GM18873 (cell line): Measurements from ENCODE around the gene SLC9B2.

Experiments
- ATAC-seq: cut with Tn5 transposase; IDR thresholded peaks from one replicate; pipeline ENCODE4 v1.9.1; 2021; ENCODE audit warnings: mild to moderate bottlenecking, moderate library complexity, moderate number of reproducible peaks; ENCODE audit not compliant: unreplicated experiment, low FRiP score

SLC9B2 gene

DNA sequence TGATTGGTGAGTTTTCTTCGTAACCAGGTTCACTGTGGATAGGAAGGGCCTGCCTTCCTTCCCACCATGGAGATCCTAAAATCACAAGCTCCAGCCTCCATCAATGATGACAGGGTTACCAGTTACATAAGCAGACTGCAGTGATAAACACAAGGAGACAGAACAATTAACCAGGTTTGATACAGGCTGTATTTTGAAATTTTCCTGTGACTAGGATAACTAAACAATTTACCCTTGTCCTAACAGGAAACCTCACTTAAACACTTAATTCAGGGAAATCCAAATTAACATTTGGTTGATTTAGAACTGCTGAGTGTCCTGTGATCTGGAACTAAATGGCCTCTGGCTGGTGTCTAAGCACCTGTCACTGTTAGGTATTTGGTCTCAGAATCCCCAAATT, 3.1 kb upstream of the SLC9B2 start:
- ATAC-seq, result no peak

DNA sequence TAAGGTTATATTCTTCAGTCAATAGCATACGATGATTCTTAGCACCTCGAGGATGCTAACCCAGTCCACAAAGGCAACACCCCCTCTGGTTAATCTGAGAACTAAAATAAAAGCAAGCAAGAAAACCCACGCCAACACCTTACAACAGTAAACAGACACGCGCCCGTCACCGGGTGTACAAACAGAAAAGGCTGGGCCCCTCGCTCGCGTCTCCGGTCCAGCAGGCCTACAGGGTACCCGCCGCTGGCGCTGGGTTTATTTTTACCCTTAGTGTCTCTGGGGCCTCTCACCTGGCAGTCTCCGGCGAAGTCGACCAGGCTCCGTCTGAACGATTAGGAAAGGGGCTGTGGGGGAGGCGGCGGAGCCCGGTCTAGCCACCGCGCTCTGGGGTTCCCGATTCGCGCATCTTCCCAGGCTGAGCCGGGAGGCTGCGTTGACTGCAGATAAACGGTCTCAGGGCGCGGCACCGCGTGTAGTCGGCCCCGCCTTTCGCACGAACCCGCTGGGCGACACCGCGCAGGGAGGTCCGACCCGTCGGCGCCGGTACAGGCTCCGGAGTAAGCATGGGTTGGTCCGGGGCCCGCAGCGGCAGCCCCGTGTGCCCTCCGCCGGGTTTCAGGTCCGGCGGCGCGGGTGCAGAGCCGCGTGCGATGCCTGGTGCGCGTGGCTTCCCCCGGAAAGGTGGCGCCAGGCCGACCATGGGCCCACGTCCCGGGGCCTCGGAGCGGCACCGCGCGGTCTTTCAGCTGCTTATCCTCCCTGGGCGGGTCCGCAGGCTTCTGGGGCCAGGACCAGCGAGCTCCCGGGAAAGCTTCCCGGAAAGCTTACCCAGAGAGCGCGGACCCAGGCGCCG, 441 bp downstream of the SLC9B2 start:
- peak; percentile 42 for ATAC-seq

DNA sequence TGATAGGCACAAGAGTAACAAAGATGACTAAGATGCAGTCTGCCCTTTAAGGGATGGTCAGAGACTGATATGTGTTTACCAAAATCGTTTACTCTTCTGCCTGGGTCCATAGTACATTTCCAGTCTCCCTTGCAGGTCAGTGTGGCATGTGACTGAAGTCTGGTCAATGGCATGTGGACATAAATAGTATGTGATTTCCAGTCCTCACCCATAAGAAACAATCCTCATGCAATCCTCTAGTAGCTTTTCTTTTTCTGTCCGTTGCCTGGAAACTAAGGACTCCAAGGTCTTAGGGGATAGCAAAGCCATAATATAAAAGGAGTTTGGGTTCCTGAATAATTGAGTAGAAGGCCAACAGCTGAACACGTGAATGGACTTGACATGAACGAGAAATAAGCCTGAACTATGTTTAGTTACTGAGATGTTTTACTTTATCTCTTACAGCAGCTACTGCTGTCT, 1.1 kb downstream of the SLC9B2 start:
- ATAC-seq, result peak; percentile 1

DNA sequence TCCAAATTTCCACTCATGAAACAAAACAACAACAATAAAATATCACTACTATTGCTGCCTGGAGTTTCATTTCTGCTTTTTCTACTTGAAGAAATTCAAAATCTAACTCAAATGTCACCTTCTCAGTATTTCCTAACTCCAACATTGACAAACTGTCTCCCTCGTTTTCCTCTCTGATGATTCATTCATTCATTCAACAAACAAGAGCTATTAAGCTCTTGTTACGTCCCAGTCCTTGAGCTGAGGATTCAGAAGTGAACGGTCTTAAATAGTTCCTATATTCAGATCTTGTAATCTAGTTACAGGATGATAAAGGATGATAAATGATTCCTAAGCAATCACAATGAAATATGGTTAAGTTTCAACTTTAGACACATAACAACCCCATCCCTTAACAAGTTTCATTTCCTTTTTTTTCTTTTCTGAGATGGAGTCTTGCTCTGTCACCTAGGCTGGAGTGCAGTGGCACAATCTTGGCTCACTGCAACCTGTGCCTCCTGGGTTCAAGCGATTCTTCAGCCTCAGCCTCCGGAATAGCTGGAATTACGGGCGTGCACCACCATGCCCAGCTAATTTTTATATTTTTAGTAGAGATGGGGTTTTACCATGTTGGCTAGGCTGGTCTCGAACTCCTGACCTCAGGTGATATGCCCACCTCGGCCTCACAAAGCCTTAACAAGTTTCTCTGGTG, 1.7 kb downstream of the SLC9B2 start:
- ATAC-seq, result peak; percentile 30

DNA sequence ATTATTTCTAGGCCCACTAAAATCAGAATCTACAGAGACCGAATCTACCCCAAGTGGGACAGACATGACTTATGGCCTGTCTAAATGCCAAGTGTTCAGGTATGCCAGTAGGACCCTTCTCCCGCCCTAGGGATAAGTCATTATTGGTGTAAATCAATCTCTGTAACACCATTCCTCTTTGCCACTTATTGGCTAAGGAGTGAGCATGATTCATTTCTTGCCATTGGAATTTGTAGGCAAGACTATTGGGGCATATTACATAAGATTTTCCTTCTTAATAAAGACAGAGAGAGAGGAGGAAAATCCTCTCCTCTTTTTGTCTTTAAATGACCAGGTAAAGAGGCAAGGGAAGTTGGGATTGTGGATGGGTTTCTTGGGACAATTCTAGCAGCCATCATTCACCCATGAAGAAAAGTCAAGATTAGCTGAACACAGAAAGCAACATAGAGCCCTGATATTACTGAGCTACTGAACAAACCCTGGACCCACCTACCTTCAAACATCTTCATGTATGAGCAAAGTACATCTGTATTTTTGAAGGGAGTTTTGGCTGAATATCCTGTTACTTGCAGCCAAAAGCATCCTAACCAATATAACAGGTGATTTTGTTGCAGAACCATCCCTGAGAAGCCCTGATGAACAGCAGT, 2.6 kb downstream of the SLC9B2 start:
- ATAC-seq, result no peak

DNA sequence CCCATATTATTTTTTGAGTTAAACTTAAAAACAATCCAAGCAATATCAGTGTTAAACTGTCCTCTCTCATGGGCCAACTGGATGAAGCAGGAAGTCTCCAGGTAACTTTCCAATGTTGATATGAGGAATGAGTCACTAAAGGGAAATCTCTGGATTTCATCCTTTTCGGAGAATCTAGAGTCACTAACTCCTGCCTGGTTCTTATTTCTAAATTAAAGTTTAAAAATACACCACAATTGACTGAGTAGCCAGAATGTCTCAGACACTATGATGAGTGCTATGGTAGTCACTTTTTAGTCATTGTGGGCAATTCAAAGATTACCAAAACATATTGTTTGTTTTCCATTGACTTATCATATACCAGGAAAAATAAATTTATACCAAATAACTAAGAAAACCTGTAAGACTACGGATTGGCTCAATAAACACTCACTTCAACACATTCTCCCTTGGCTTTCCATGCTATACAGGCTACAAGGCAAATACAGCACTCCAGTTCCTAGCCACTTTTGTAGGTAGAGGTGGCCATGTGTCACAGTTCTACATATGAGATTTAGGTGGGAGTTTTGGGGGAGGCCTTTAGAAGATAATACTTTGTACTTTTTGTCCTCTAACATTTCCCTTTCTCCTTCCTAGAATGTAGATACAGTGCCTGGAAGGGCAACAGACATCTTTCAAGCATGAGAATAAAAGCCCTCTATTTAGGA, 8.6 kb downstream of the SLC9B2 start:
- ATAC-seq, result no peak

DNA sequence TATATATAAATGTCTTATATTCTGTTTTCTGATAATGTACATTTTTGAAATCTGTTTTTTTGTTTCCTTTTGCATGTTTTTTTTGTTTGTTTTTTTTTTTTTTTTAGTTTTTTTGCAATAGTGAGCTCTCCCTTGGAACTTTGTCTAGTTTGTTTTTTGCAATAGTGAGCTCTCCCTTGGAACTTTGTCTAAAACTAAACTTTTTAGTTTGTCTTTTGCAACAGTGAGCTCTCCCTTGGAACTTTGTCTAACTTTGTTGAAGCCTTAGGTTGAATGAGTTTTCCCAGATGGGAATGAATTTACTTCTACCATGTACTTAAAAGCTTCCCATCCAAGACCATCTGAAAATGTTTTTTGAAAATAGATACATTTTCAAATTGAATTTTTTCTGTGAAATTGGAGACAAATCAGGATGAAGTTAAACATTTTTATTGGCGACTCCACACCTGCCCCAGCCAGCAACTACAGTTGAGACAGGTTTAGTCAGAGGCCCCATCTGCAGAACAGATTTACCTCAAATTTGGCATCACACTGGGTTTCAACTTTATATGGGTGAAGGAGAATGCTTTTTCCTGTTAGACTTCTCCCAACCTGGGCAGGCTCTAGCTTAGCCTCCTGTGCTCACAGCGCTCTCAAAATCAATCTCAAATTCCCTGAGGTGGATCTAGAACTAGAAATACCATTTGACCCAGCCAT, 16.0 kb downstream of the SLC9B2 start:
- no peak for ATAC-seq

DNA sequence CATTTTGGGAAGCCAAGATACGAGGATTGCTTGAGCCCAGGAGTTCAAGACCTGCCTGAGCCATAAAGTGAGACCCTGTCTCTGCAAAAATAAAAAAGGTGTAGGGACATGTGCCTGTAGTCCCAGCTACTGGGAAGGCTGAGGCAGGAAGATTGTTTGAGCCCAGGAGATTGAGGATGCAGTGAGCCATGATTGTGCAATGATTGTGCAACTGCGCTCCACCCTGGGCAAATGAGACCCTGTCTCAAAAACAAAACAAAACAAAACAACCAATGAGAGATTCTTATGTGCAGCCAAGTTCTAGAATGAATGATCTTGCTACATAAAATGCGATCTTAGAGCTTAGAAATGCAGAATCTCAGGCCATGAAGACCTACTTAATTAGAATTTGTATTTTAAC, 22.5 kb downstream of the SLC9B2 start:
- ATAC-seq, result no peak

DNA sequence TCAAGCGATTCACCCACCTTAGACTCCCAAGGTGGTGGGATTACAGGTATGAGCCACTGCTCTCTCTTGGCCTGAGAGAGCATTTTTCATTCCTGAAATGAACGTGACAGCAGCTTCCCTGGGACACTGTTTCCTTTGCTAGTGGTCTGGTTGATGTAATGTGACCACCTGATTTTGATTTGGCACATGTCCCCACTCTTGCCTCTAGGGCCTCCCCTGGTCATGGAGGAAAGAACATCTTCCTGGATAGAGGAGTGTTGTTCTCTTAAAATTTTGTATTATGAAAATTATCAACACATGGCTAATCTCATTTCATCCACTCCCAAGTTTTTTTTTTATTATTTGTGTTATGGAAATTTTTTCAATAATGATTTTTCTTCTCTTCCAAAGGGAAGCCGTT, 23.8 kb downstream of the SLC9B2 start:
- ATAC-seq, result no peak

DNA sequence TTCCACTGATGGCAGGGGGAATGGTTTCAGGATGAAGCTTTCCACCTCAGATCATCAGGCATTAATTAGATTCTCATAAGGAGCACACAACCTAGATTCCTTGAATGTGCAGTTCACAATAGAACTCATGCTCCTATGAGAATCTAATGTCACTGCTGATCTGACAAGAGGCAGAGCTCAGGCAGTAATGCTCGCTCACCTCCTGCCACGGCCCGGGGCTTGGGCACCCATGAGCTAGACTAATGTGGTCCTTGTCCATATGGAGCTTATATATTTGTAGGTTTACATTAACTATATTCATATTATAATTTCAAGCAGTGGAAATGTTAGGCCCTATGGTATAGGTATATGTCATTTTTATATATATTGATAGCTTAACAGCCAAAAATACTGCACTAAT, 24.4 kb downstream of the SLC9B2 start:
- no peak for ATAC-seq

DNA sequence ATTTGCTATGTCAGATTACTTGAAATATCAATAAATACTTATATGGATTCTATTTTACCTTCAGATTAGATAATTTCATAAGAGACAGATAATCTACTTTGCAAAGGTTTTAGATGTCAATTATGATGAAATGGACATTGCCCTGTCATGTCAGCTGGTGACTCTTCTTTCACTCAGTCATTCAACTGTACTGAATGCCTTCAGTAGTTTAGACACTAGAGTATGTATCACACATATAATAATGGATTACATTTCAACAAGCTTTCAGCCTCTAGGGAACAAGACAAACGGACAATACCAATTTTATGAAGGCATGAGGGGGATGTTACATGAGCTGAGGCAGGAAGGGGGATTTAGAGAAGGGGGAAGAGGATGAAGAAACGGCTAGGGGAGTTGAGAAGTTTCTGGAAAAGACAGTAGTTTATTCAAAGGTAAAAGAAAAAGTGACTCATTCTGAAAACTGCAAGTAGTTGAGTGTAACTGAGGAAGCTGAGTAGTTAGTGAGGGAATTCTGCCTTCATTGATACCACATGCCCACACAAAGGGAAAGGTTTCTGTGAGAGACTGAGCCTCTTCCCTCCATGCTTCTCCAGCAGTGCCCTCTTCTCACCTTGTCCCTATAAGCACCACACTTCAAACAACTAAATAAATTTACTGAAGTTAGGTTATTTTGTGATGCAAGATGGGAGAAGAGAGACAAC, 25.7 kb downstream of the SLC9B2 start:
- ATAC-seq, result no peak

DNA sequence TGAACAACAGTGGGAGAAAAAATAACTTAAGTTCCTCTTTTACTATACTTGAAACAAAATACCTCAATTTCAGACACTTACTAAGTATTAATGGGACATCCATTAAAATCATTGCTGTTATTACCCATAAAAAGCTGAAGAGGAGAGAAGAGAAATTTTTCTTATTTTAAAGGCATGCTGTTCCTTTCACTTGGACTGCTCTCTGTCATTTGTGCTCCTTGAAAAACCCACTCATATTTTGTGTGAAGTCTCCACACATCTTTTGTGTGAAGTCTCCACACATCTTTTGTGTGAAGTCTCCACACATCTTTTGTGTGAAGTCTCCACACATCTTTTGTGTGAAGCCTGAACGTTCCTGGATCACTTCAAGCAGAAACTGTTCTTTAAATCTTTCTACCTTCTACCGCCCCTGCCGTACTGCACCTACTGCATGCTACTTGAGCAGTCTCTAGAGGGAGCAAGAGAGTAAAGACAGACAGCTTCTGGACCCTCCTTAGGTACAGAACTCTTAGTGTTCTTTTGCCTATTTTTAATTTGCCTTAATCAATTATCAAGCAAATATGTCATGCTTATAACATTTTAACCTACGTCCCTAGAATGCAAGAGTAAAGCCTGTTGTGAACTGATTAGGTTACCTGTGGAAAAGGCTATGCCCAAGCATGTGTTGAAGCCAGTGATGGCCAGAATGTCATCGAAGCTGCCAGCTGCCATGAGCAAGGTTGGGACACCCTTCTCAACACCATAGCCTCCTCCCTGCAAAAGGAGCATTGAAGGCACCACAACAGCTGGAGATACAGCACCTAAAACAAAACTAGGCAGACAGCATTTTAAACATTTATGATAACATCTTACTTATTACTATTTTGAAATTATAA, 29.9 kb downstream of the SLC9B2 start:
- peak; percentile 96 for ATAC-seq

DNA sequence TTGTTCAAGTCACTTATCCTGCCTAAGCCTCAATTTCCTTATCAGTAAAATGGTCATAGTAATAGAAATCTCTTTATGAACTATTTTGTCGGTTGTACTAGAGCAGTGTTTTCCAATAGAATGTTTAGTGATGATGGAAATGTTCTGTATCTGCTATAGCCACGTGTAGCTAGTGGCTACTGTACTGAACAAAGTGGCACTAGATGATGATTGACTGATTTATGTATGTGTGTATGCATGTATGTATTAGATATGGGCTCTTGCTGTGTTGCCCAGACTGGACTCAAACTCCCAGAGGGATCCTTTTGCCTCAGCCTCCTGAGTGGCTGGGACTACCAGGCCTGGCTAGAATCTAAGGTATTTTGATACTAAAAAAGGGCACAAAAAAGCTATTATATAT, 32.4 kb downstream of the SLC9B2 start:
- ATAC-seq, result no peak

DNA sequence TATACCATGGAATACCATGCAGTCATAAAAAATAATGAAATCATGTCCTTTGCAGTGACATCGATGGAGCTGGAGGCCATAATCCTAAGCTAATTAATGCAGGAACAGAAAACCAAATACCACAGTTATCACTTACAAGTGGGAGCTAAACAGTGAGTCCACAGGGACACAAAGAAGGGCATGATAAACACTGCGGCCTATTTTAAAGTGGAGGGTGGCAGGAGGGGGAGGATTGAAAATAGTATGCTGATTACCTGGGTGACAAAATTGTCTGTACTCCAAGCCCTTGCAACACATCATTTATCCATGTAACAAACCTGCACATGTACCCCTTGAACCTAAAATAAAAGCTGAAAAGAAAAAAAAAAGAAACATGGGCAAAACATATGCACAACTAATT, 40.4 kb downstream of the SLC9B2 start:
- no peak for ATAC-seq

DNA sequence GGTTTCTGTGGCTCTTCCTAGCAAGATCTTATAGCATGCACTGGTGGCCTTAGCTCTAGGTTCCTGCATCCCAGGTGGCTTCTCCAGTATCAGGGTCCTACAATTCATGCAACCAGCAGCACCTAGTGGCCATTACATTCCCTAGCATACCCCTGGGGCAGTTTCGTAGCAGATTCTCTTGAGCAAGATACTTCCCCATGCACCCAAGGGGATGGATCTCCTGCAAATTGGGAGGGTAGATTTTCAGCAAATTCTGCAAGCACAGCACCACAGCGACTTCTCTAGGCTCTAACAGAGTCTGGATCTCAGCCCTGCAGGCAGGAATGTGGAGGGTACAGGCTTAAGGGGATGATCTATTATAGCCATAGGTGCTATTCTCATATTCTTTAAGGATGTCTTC, 44.0 kb downstream of the SLC9B2 start:
- ATAC-seq, result no peak

DNA sequence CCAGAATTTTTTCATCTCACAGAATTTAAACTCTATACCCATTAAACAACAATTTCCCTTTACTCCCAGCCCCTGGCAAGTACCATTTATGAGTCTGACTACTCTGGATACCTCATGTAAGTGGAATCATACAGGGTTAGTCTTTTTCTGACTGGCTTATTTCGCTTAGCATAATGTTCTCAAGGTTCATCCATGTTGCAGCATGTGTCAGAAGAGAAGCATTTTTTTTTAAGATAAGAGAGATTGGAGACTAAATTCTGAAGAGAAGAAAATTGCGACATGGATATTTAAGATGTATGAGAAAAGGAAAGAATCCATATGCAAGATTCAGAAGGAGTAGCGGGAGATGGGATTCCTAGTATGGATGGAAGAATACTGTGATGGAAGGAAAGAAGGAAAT, 45.8 kb downstream of the SLC9B2 start:
- ATAC-seq, result no peak

DNA sequence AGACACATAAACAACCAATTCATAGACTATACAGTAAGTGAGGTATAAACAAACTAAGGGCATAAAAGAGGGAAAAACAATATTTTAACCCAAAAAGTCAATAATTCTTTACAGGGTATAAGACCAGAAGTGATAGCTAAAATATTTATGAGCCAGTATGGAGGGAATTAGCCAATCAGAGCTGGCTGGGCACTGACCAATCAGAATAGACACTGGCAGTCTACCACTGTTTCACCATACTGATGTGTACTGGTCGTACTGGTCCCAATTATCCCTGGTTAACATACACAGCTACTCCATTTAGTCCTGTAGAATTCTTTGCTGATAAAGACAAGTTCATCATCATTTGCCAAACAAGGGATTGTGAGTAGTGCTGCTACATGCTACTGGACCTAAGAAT, 47.3 kb downstream of the SLC9B2 start:
- no peak for ATAC-seq

DNA sequence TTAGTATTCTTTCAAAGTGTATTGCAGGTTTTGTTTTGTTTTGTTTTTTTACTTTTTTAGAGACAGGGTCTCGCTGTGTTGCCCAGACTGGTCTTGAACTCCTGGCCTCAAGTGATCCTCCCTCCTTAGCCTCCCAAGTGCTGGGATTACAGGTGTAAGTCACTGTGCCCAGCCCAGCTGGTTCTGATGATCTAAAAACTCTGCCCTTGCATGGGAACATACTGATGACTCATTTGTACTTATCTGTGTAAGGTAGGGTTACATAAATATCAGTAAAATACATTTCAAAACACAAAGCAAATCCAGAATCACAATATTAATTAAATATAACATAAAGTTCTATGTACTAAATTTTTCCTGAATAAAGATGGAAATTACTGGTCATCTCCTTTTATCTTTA, 49.7 kb downstream of the SLC9B2 start:
- no peak for ATAC-seq

DNA sequence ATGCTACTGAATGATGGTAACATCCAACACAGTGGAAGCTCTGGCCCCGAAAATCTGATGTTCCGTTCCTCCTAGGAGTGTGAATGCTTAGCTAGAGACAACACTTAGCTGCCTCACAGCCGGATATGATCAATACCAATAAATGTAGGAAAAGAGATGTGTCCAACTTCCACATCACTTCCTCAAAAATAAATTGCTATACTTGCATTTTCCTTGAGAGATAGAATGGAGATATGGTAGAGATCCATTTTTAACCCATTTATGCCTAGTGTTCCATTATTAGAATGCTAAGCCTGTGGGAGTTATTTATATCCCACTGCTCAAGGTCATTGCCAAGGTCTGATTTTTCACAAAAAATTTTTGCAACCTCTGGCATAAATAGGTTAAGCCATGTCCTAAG, 51.6 kb downstream of the SLC9B2 start:
- ATAC-seq, result no peak
